Osteoblast (primary cell): Measurements from ENCODE around the gene AFG3L2. TPM values are rescaled to one million over a fixed set of nuclear protein-coding genes. Genes with fewer than 3 reads are reported as not detected.

Experiments
- DNase-seq: peaks from one replicate; pipeline ENCODE4 v3.0.0; 2011; ENCODE audit warnings: low spot score, mixed read lengths; ENCODE audit not compliant: insufficient read length; ENCODE audit errors: missing footprints
- H2AFZ ChIP-seq: 2 replicates; pipeline ENCODE4 v1.6.0; 2011; ENCODE audit warnings: mild to moderate bottlenecking, low read length
- H3K27ac ChIP-seq: 2 replicates; pipeline ENCODE4 v1.5.1; 2011; ENCODE audit warnings: mild to moderate bottlenecking, low read depth, low read length, moderate library complexity
- H3K27me3 ChIP-seq: 2 replicates; pipeline ENCODE4 v1.6.0; 2012; ENCODE audit warnings: mild to moderate bottlenecking, control low read depth, inconsistent platforms, low read length, moderate library complexity; ENCODE audit not compliant: insufficient read depth
- H3K36me3 ChIP-seq: 2 replicates; pipeline ENCODE4 v1.5.1; 2011; ENCODE audit warnings: mild to moderate bottlenecking, low read length, control low read depth, moderate library complexity; ENCODE audit not compliant: insufficient read depth
- H3K4me1 ChIP-seq: 2 replicates; pipeline ENCODE4 v1.5.1; 2011; ENCODE audit warnings: mild to moderate bottlenecking, low read length, control low read depth, moderate library complexity; ENCODE audit not compliant: insufficient read depth
- H3K4me2 ChIP-seq: 2 replicates; pipeline ENCODE4 v1.6.0; 2011; ENCODE audit warnings: mild to moderate bottlenecking, low read length; ENCODE audit not compliant: insufficient read depth
- H3K4me3 ChIP-seq: fragments of 200-600 bp; sonication (generic); 3 replicates; pipeline ENCODE4 v1.5.1; 2012; ENCODE audit warnings: mild to moderate bottlenecking, low read length, inconsistent platforms; ENCODE audit not compliant: insufficient read depth
- H3K79me2 ChIP-seq: 2 replicates; pipeline ENCODE4 v1.6.0; 2012; ENCODE audit warnings: mild to moderate bottlenecking, low read length, control low read depth, inconsistent platforms; ENCODE audit not compliant: insufficient read depth
- H3K9me3 ChIP-seq: 2 replicates; pipeline ENCODE4 v1.5.1; 2011; ENCODE audit warnings: low read depth, low read length, control low read depth
- H4K20me1 ChIP-seq: 2 replicates; pipeline ENCODE4 v1.6.0; 2012; ENCODE audit warnings: mild to moderate bottlenecking, low read length, control low read depth; ENCODE audit not compliant: insufficient read depth
- total RNA-seq: library from RNA; depleted of rRNA; stranded (reverse); fragments of >200 nt; gene quantifications from 2 replicates; pipeline ENCODE4 v1.2.3, GENCODE V29; 2012
- TF ChIP-seq, protein P1 (sequence below): IDR thresholded peaks from 2 replicates; pipeline ENCODE4 v1.5.1; 2011; ENCODE audit warnings: mild to moderate bottlenecking, low read depth, low read length, moderate library complexity; ENCODE audit errors: extremely low read depth

Gene AFG3L2
- total RNA-seq, 1 donor = 65.5 TPM

DNA sequence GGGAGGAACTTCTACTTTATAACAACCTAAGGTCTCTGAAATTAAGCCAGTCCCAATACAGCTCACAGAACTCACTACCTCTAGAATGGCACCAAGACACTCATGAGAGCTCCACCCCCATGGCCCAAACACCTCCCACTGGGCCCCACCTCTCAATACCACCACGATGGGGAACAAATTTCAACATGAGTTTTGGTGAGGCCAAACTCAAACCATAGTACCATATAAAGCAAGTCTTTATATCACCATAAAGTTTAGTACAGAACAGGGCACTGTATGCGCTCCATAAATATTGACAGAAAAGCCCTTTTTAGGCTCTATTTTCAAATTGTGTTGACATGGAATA is 3.3 kb downstream of the AFG3L2 start:
- peak; percentile 21 for DNase-seq
- peaks cover 44% of the 10 kb centered on the region for H4K20me1 ChIP-seq

DNA sequence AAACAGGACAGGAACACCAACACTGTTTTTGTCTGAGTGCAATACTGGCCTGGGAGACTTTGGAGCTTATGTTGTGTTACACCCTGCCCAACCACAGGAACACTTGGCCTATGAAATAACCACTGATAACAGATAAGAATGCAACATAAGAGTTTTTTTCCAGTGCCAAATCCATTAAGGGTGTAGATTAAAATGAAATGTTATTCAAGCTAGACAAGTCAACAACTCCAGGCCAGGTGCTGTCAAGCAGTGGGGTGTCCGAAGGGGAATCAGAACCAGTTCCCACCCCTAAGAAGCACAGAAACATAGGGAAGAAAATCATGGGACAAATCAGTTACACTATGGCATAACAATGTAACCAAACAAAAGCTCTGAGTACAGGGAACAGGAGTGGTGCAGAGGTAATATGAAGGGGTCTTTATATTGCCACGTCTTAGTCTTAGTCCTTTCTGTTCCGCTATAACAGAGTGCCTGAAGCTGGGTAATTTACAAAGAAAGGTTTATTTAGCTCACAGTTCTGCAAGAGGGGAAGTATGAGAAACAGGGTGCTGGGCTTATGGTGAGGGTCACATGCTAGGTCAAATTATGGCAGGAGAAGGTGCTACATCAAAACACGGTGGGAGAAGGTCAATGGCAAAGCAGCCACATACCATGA is 3.8 kb downstream of the AFG3L2 start:
- Histone ChIP-seq H2AFZ (no peak overlapping the region), H3K4me2 (no peak overlapping the region), H3K4me3 (no peak overlapping the region), H4K20me1 (peaks cover 44% of the 10 kb centered on the region), H3K79me2 (peaks cover 79% of the 10 kb centered on the region), H3K4me1 (peaks cover 17% of the 10 kb centered on the region), H3K27me3 (no peaks in the 10 kb centered on the region), H3K36me3 (peaks cover 9% of the 10 kb centered on the region), H3K27ac (no peak overlapping the region), H3K9me3 (no peaks in the 10 kb centered on the region)
- DNase-seq = peak; percentile 58
- TF ChIP-seq, protein P1, sequence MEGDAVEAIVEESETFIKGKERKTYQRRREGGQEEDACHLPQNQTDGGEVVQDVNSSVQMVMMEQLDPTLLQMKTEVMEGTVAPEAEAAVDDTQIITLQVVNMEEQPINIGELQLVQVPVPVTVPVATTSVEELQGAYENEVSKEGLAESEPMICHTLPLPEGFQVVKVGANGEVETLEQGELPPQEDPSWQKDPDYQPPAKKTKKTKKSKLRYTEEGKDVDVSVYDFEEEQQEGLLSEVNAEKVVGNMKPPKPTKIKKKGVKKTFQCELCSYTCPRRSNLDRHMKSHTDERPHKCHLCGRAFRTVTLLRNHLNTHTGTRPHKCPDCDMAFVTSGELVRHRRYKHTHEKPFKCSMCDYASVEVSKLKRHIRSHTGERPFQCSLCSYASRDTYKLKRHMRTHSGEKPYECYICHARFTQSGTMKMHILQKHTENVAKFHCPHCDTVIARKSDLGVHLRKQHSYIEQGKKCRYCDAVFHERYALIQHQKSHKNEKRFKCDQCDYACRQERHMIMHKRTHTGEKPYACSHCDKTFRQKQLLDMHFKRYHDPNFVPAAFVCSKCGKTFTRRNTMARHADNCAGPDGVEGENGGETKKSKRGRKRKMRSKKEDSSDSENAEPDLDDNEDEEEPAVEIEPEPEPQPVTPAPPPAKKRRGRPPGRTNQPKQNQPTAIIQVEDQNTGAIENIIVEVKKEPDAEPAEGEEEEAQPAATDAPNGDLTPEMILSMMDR = no peak

More for the DNA sequence above, 3.3 kb downstream of the AFG3L2 start:
- Histone ChIP-seq H3K27me3 (no peaks in the 10 kb centered on the region), H3K4me3 (no peak overlapping the region), H3K4me2 (no peak overlapping the region), H3K36me3 (peaks cover 6% of the 10 kb centered on the region), H3K4me1 (peaks cover 17% of the 10 kb centered on the region), H3K27ac (no peak overlapping the region), H2AFZ (no peak overlapping the region), H3K79me2 (peaks cover 75% of the 10 kb centered on the region), H3K9me3 (no peaks in the 10 kb centered on the region)
- TF ChIP-seq, protein P1 = no peak

- no peak for DNase-seq
Observed at GRCh38 chr18:12372406-12372805, 4.6 kb downstream of the AFG3L2 start.

DNA sequence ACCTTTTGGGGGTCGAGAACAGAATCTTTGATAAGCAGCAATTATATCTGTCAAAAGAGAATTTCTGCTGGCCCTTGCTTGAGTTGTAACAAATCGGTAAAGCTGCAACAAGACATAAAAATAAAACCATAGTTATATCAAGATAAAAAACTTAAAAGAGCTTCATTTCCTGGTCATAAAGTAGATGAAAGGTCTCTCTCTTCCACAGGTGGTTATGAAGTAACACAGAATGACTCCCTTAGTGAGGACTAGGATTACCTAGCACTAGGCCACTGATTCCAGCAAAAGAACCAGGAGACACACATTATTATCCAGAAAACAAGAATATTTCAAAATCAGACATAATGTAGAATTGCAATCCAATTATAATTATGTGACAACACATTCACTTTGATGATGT is 5.4 kb downstream of the AFG3L2 start:
- peaks cover 92% of the 10 kb centered on the region for H3K79me2 ChIP-seq

More at GRCh38 chr18:12372406-12372805, 4.6 kb downstream of the AFG3L2 start:
- H3K4me2 ChIP-seq = no peak overlapping the region
- H3K4me3 ChIP-seq = no peak overlapping the region
- peaks cover 44% of the 10 kb centered on the region for H4K20me1 ChIP-seq
- no peaks in the 10 kb centered on the region for H3K9me3 ChIP-seq
- TF ChIP-seq, protein P1 = no peak
- H3K36me3 ChIP-seq = peaks cover 11% of the 10 kb centered on the region
- H2AFZ ChIP-seq = no peak overlapping the region
- H3K27me3 ChIP-seq = no peaks in the 10 kb centered on the region
- no peak overlapping the region for H3K27ac ChIP-seq
- peaks cover 17% of the 10 kb centered on the region for H3K4me1 ChIP-seq
- peaks cover 85% of the 10 kb centered on the region for H3K79me2 ChIP-seq

More for the DNA sequence above, 5.4 kb downstream of the AFG3L2 start:
- H3K4me2 ChIP-seq = no peak overlapping the region
- DNase-seq = no peak
- H3K27me3 ChIP-seq = no peaks in the 10 kb centered on the region
- peaks cover 17% of the 10 kb centered on the region for H3K4me1 ChIP-seq
- no peak overlapping the region for H3K4me3 ChIP-seq
- H3K9me3 ChIP-seq = no peaks in the 10 kb centered on the region
- TF ChIP-seq, protein P1 = no peak
- no peak overlapping the region for H3K27ac ChIP-seq
- H2AFZ ChIP-seq = no peak overlapping the region
- H4K20me1 ChIP-seq = peaks cover 44% of the 10 kb centered on the region
- H3K36me3 ChIP-seq = peaks cover 17% of the 10 kb centered on the region
